Stomach (tissue), 4 donors: ENCODE results near the gene EIF4G3.

Source experiments
- CTCF ChIP-seq, 7 experiments: fragments of 450-650 bp in 4 of 7; fragments of 200-600 bp in 3 of 7; sonication (generic) in 3 of 7; IDR thresholded peaks; one replicate each; pipeline ENCODE4 v1.5.1; 2016 to 2019; ENCODE audit warnings: antibody characterized with exemption in 7 of 7, control low read depth in 2 of 7, mild to moderate bottlenecking in 1 of 7
- EP300 ChIP-seq: sonication (generic); formaldehyde crosslinking; IDR thresholded peaks from one replicate; pipeline ENCODE4 v1.6.1; 2017; ENCODE audit warnings: antibody characterized with exemption
- POLR2A ChIP-seq, 4 donors: fragments of 450-650 bp; IDR thresholded peaks; one replicate each; pipeline ENCODE4 v1.6.1; 2016; ENCODE audit warnings: antibody characterized with exemption in 4 of 4, control low read depth in 2 of 4, mild to moderate bottlenecking in 1 of 4, moderate library complexity in 1 of 4
- POLR2AphosphoS5 ChIP-seq, 3 donors: sonication (generic); formaldehyde crosslinking; IDR thresholded peaks; one replicate each; pipeline ENCODE4 v1.6.1; 2016; ENCODE audit warnings: antibody characterized with exemption in 3 of 3

GRCh38 chr1:20771780-20772179, 404.9 kb downstream of the EIF4G3 start:
- TF ChIP-seq POLR2A (IDR thresholded peaks at IDR 0.05) (no peak), CTCF (IDR thresholded peaks at IDR 0.05) (no peak), EP300 (no peak), POLR2AphosphoS5 (IDR thresholded peaks at IDR 0.05) (no peak)
